ENCODE data around the gene BNIP5. TPM values are rescaled to one million over a fixed set of nuclear protein-coding genes. Genes with fewer than 3 reads are reported as not detected.

BNIP5 gene
- total RNA-seq, 4 donors from 2014 or later = not detected

DNA sequence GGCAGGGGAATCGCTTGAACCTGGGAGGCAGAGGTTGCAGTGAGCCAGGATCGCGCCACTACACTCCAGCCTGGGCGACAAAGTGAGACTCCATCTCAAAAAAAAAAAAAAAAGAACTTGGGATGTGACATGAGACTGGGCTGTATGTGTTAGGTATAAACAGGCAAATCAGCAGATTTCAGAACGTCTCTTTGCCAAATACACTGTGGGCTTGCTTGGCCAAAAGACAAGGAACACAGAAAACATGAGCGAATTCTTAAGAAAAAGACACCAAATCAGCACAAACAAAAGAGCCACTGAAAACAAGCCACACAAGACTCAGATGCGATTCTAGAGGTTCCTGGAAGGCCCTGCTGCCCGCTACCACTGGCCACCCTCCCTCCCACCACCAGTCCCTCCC lies 38.3 kb upstream of the BNIP5 start:
- no peaks in the 10 kb centered on the region for H3K9me3 ChIP-seq
- no peak overlapping the region for H3K4me3 ChIP-seq
- WGBS = 79% methylated on average over 8 of the region's 8 CpGs
- no peaks in the 10 kb centered on the region for H3K36me3 ChIP-seq
- no peaks in the 10 kb centered on the region for H3K4me1 ChIP-seq
- DNase-seq (ENCODE audit: extremely low spot score) = no peak
- H3K27ac ChIP-seq (replicated peaks in 1 of 4) = no peak overlapping the region
- no peak for TF ChIP-seq POLR2A (IDR thresholded peaks at IDR 0.05; ENCODE audit: low read depth)
- intact Hi-C loops (cut with DNase I) = no loop called here
- H3K27me3 ChIP-seq = peaks cover 0 to 8% (median 0%) of the 10 kb centered on the region in 4 donors

DNA sequence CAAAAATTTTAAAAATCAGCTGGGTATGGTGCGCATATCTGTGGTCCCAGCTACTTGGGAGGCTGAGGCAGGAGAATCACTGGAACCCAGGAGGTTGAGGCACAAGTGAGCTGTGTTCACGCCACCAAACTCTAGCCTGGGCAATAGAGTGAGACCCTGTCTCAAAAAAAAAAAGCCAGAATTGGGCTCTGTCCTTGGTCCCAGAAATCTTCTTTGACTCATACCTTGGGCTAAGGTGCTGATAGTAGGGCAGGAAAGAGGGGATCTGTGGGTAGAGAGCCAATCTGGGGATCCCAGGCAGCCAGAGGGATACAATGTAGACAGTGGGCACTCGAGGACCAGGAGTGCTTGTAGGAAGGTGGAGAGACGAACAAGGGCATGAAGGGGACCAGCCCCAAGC lies 37.5 kb upstream of the BNIP5 start:
- intact Hi-C loops (cut with DNase I) = no loop called here
- peaks cover 0 to 8% (median 0%) of the 10 kb centered on the region in 4 donors for H3K27me3 ChIP-seq
- H3K4me1 ChIP-seq = no peaks in the 10 kb centered on the region
- no peak overlapping the region for H3K27ac ChIP-seq (replicated peaks in 1 of 4)
- H3K4me3 ChIP-seq = no peak overlapping the region
- no peak for TF ChIP-seq POLR2AphosphoS5 (IDR thresholded peaks at IDR 0.05)
- TF ChIP-seq EP300 (IDR thresholded peaks at IDR 0.05) = no peak
- no peak for TF ChIP-seq POLR2A (IDR thresholded peaks at IDR 0.05; ENCODE audit: low read depth)
- TF ChIP-seq, protein P1, sequence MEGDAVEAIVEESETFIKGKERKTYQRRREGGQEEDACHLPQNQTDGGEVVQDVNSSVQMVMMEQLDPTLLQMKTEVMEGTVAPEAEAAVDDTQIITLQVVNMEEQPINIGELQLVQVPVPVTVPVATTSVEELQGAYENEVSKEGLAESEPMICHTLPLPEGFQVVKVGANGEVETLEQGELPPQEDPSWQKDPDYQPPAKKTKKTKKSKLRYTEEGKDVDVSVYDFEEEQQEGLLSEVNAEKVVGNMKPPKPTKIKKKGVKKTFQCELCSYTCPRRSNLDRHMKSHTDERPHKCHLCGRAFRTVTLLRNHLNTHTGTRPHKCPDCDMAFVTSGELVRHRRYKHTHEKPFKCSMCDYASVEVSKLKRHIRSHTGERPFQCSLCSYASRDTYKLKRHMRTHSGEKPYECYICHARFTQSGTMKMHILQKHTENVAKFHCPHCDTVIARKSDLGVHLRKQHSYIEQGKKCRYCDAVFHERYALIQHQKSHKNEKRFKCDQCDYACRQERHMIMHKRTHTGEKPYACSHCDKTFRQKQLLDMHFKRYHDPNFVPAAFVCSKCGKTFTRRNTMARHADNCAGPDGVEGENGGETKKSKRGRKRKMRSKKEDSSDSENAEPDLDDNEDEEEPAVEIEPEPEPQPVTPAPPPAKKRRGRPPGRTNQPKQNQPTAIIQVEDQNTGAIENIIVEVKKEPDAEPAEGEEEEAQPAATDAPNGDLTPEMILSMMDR (IDR thresholded peaks at IDR 0.05) = no peak
- H3K36me3 ChIP-seq = no peaks in the 10 kb centered on the region
- no peak for DNase-seq (ENCODE audit: extremely low spot score)
- 90% methylated on average over 4 of the region's 4 CpGs for WGBS
- H3K9me3 ChIP-seq = no peaks in the 10 kb centered on the region

DNA sequence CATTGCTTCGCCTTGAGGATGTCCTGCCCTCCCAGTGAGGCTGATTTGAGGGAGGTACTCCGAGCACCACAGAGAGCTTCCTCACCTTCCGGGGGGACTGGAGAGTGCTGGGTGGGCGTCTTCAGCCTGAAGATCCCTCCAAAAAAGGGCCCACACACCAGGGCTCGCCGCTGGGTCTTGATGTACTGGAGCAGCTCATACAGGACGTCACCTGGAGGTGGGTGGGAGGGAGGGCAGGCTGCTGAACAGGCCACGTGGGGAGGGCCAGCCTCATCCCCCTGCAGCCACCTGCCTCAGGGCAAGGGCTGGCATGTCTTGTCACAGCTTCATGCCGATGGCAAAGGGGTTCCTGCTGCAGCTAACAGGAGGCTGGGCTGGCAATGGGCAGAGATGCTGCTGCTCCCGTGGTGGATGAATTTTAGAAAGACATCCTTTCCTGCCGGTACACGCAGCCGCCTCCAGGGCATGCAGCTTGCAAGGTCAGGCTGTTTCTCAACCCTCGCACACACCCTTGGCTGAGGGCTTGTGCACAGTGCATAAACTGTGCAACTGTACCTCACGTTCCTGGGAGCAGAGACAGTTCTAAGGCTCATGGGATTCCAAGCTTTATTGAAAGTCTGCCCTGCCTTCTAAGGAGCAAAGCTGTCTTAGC lies 36.8 kb upstream of the BNIP5 start:
- DNase-seq (ENCODE audit: extremely low spot score) = no peak
- no peaks in the 10 kb centered on the region for H3K9me3 ChIP-seq
- no peak overlapping the region for H3K4me3 ChIP-seq
- H3K27ac ChIP-seq (replicated peaks in 1 of 4) = no peak overlapping the region
- intact Hi-C loops (cut with DNase I) = no loop called here
- no peaks in the 10 kb centered on the region for H3K36me3 ChIP-seq
- peaks cover 0 to 8% (median 0%) of the 10 kb centered on the region in 4 donors for H3K27me3 ChIP-seq
- H3K4me1 ChIP-seq = no peaks in the 10 kb centered on the region
- TF ChIP-seq POLR2A (IDR thresholded peaks at IDR 0.05; ENCODE audit: low read depth) = no peak
- no peak for TF ChIP-seq POLR2AphosphoS5 (IDR thresholded peaks at IDR 0.05)
- no peak for TF ChIP-seq EP300 (IDR thresholded peaks at IDR 0.05)
- TF ChIP-seq, protein P1 (IDR thresholded peaks at IDR 0.05) = no peak
- WGBS = 68% methylated on average over 12 of the region's 15 CpGs

DNA sequence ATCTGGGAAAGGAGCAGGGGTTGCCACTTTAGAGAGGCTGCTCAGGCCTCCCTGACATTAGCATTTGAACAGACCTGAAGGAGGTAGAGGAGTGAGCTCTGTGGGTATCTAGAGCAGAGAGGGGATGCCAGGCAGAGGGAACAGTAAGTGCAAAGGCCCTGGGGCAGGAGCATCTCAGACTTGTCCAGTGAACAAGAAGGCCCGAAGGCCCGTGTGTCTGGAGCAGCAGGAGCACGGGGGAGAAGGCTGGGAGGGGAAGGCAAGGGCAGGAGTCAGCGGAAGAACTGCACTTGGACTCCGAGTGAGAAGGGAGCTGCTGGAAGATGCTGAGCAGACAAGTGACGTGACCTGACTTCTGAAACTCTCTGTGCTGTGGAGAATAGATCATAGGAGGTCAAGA lies 35.4 kb upstream of the BNIP5 start:
- Histone ChIP-seq H3K27me3 (peaks cover 0 to 8% (median 0%) of the 10 kb centered on the region in 4 donors), H3K9me3 (no peaks in the 10 kb centered on the region), H3K36me3 (no peaks in the 10 kb centered on the region), H3K4me3 (no peak overlapping the region), H3K27ac (replicated peaks in 1 of 4) (no peak overlapping the region), H3K4me1 (no peaks in the 10 kb centered on the region)
- DNase-seq (ENCODE audit: extremely low spot score) = no peak
- 90% methylated on average over 6 of the region's 6 CpGs for WGBS
- intact Hi-C loops (cut with DNase I) = no loop called here
- TF ChIP-seq EP300 (IDR thresholded peaks at IDR 0.05) (no peak), POLR2AphosphoS5 (IDR thresholded peaks at IDR 0.05) (no peak)

DNA sequence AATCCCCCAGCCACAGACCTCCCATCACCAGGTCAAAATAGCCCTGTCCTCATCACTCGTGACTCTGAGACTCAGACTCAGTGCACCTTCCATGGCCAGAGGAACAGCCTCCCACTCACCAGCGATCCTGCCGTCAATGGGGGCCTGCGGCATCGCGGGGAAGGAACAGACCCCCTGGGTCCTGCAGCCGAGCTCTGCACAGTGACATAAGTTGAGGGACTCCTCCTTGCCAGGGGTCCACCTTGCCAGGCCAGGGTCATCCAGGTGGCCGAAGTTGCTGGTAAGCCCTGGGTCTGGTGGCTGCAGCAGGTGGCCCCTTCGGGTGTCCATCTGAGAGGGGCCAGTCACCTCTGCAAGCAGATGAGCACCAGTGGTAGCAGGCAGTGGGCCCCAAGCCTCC lies 34.5 kb upstream of the BNIP5 start:
- no peak for DNase-seq (ENCODE audit: extremely low spot score)
- TF ChIP-seq POLR2A (IDR thresholded peaks at IDR 0.05; ENCODE audit: low read depth) (no peak), POLR2AphosphoS5 (IDR thresholded peaks at IDR 0.05) (no peak)
- no peaks in the 10 kb centered on the region for H3K4me1 ChIP-seq
- H3K9me3 ChIP-seq = no peaks in the 10 kb centered on the region
- intact Hi-C loops (cut with DNase I) = no loop called here
- no peaks in the 10 kb centered on the region for H3K36me3 ChIP-seq
- no peak overlapping the region for H3K4me3 ChIP-seq
- H3K27me3 ChIP-seq = peaks cover 0 to 8% (median 0%) of the 10 kb centered on the region in 4 donors
- H3K27ac ChIP-seq (replicated peaks in 1 of 4) = no peak overlapping the region
- 100% methylated on average over 1 of the region's 9 CpGs for WGBS

DNA sequence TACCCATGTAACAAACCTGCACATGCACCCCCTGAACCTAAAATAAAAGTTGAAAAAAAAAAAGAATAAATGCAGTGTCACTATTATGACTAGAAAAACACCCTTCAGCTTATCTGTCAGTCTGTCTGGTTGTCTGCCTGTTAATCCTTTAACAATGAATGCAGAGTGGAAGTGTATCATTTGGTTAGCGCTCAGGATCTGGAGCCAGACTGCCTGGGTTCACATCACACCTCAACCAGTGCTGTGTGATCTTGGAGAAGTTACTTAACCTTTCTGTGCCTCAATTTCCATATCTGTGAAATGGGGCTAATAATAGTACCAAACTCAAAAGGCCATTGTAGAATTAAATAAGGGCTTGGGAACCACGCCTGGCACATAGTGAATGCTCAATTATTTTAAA lies 34.0 kb upstream of the BNIP5 start:
- WGBS = 93% methylated on average over 2 of the region's 2 CpGs
- Histone ChIP-seq H3K4me1 (no peaks in the 10 kb centered on the region), H3K4me3 (no peak overlapping the region), H3K27ac (replicated peaks in 1 of 4) (no peak overlapping the region), H3K27me3 (peaks cover 0 to 8% (median 0%) of the 10 kb centered on the region in 4 donors), H3K36me3 (no peaks in the 10 kb centered on the region), H3K9me3 (no peaks in the 10 kb centered on the region)
- no peak for DNase-seq (ENCODE audit: extremely low spot score)
- no peak for TF ChIP-seq EP300 (IDR thresholded peaks at IDR 0.05)
- TF ChIP-seq POLR2AphosphoS5 (IDR thresholded peaks at IDR 0.05) = no peak
- TF ChIP-seq POLR2A (IDR thresholded peaks at IDR 0.05; ENCODE audit: low read depth) = no peak
- TF ChIP-seq, protein P1 (IDR thresholded peaks at IDR 0.05) = no peak
- intact Hi-C loops (cut with DNase I) = no loop called here

Measured in esophagus muscularis mucosa (tissue), 4 donors.